MM.1S (cell line): ENCODE data around the gene TXNDC15.

Experiments
- DNase-seq: peaks from one replicate; pipeline ENCODE4 v3.0.0-alpha.2; 2015
- H2AFZ ChIP-seq: fragments of 300-600 bp; sonication (generic); 2 replicates; pipeline ENCODE4 v1.6.0; 2016; ENCODE audit warnings: antibody characterized with exemption, low read length
- H3F3A ChIP-seq: fragments of 300-600 bp; sonication (generic); 2 replicates; pipeline ENCODE4 v1.6.1; 2016; ENCODE audit warnings: mild to moderate bottlenecking, antibody characterized with exemption, low read length, moderate library complexity, mixed read lengths; ENCODE audit not compliant: insufficient read depth
- H3K27ac ChIP-seq: fragments of 300-600 bp; sonication (generic); 2 replicates; pipeline ENCODE4 v1.5.1; 2016; ENCODE audit warnings: mild to moderate bottlenecking, low read length
- H3K27me3 ChIP-seq: fragments of 300-600 bp; sonication (generic); replicated peaks from 2 replicates; pipeline ENCODE4 v1.6.0; 2016; ENCODE audit warnings: low read length; ENCODE audit not compliant: insufficient read depth
- H3K36me3 ChIP-seq: fragments of 300-600 bp; sonication (generic); replicated peaks from 2 replicates; pipeline ENCODE4 v1.6.1; 2016; ENCODE audit warnings: mild to moderate bottlenecking, low read length, mixed read lengths; ENCODE audit not compliant: insufficient read depth
- H3K4me1 ChIP-seq: fragments of 300-600 bp; sonication (generic); 2 replicates; pipeline ENCODE4 v1.6.1; 2016; ENCODE audit warnings: low read length, mixed read lengths
- H3K4me2 ChIP-seq: fragments of 300-600 bp; sonication (generic); 2 replicates; pipeline ENCODE4 v1.6.0; 2016; ENCODE audit warnings: low read depth, low read length
- H3K4me3 ChIP-seq: fragments of 300-600 bp; sonication (generic); 2 replicates; pipeline ENCODE4 v1.5.1; 2016; ENCODE audit warnings: low read length, mixed read lengths
- H3K79me2 ChIP-seq: fragments of 300-600 bp; sonication (generic); 2 replicates; pipeline ENCODE4 v1.6.1; 2016; ENCODE audit warnings: mixed run types, low read length, mixed read lengths
- H3K9ac ChIP-seq: fragments of 300-600 bp; sonication (generic); 2 replicates; pipeline ENCODE4 v1.6.1; 2016; ENCODE audit warnings: low read length, mixed read lengths
- H3K9me2 ChIP-seq: fragments of 300-600 bp; sonication (generic); replicated peaks from 2 replicates; pipeline ENCODE4 v1.6.1; 2016; ENCODE audit warnings: mild to moderate bottlenecking, low read length, mixed read lengths; ENCODE audit not compliant: insufficient read depth
- H3K9me3 ChIP-seq: fragments of 300-600 bp; sonication (generic); replicated peaks from 2 replicates; pipeline ENCODE4 v1.6.1; 2016; ENCODE audit warnings: mild to moderate bottlenecking, low read length, mixed read lengths; ENCODE audit not compliant: insufficient read depth
- H4K20me1 ChIP-seq: fragments of 300-600 bp; sonication (generic); 2 replicates; pipeline ENCODE4 v1.6.1; 2016; ENCODE audit warnings: mild to moderate bottlenecking, low read length, moderate library complexity, mixed read lengths; ENCODE audit not compliant: insufficient read depth
- CTCF ChIP-seq: fragments of 300-600 bp; sonication (generic); IDR thresholded peaks from 2 replicates; pipeline ENCODE4 v1.5.1; 2016; ENCODE audit warnings: antibody characterized with exemption, low read length, mixed read lengths
- EZH2 ChIP-seq: fragments of 300-600 bp; sonication (generic); optimal IDR thresholded peaks from 2 replicates; pipeline ENCODE3; 2017; ENCODE audit warnings: low read depth, mild to moderate bottlenecking, antibody characterized with exemption, low read length, mixed read lengths
- EZH2phosphoT487 ChIP-seq: fragments of 300-600 bp; sonication (generic); IDR thresholded peaks from 2 replicates; pipeline ENCODE4 v1.6.1; 2018; ENCODE audit warnings: antibody characterized with exemption, low read length

The TXNDC15 gene

GRCh38 chr5:134840811-134841210, 33.4 kb upstream of the TXNDC15 start:
- no peaks in the 10 kb centered on the region for H3K79me2 ChIP-seq
- no peak overlapping the region for H3K4me2 ChIP-seq
- no peaks in the 10 kb centered on the region; the same call in 1 of the 2 replicates for H3K36me3 ChIP-seq
- no peak for DNase-seq
- no peaks in the 10 kb centered on the region for H3K9me2 ChIP-seq
- no peak overlapping the region for H3K9ac ChIP-seq
- TF ChIP-seq EZH2phosphoT487 (no peak), EZH2 (no peak), CTCF (no peak)
- no peak overlapping the region for H3K4me3 ChIP-seq
- no peak overlapping the region for H2AFZ ChIP-seq
- H3K27me3 ChIP-seq, result no peaks in the 10 kb centered on the region
- H3F3A ChIP-seq, result 0 out of 2 replicates have a peak, but pooled peaks cover 7% of the 10 kb centered on the region
- H3K4me1 ChIP-seq, result peaks cover 6% of the 10 kb centered on the region
- H3K27ac ChIP-seq, result no peak overlapping the region
- no peaks in the 10 kb centered on the region for H3K9me3 ChIP-seq
- no peaks in the 10 kb centered on the region for H4K20me1 ChIP-seq

GRCh38 chr5:134844252-134844651, 29.9 kb upstream of the TXNDC15 start:
- Histone ChIP-seq H3F3A (peaks cover 15% of the 10 kb centered on the region), H3K9me2 (no peaks in the 10 kb centered on the region), H3K27me3 (no peaks in the 10 kb centered on the region), H3K9me3 (no peaks in the 10 kb centered on the region), H3K79me2 (peaks cover 26% of the 10 kb centered on the region), H3K4me2 (no peak overlapping the region), H3K9ac (no peak overlapping the region), H3K36me3 (no peaks in the 10 kb centered on the region; the same call in 1 of the 2 replicates), H4K20me1 (no peaks in the 10 kb centered on the region), H2AFZ (no peak overlapping the region), H3K4me1 (peaks cover 10% of the 10 kb centered on the region), H3K27ac (no peak overlapping the region), H3K4me3 (no peak overlapping the region)
- TF ChIP-seq EZH2 (no peak), CTCF (no peak), EZH2phosphoT487 (no peak)
- no peak for DNase-seq

GRCh38 chr5:134845335-134845851, 28.8 kb upstream of the TXNDC15 start:
- peak overlapping the region; percentile 87 for H3K27ac ChIP-seq
- H3K9me3 ChIP-seq, result no peaks in the 10 kb centered on the region
- H3K4me2 ChIP-seq, result peak overlapping the region; percentile 58
- TF ChIP-seq EZH2 (no peak), EZH2phosphoT487 (no peak), CTCF (no peak)
- H3K79me2 ChIP-seq, result peaks cover 35% of the 10 kb centered on the region
- DNase-seq, result no peak
- peak overlapping the region; percentile 94 for H3K4me3 ChIP-seq
- peaks cover 15% of the 10 kb centered on the region for H3F3A ChIP-seq
- H3K9ac ChIP-seq, result peak overlapping the region; percentile 96
- H3K36me3 ChIP-seq, result no peaks in the 10 kb centered on the region; the same call in 1 of the 2 replicates
- no peaks in the 10 kb centered on the region for H4K20me1 ChIP-seq
- peaks cover 10% of the 10 kb centered on the region for H3K4me1 ChIP-seq
- peak overlapping the region; percentile 81 for H2AFZ ChIP-seq
- no peaks in the 10 kb centered on the region for H3K27me3 ChIP-seq
- H3K9me2 ChIP-seq, result no peaks in the 10 kb centered on the region
